ENCODE data around the gene TNFRSF8.

TNFRSF8 gene

GRCh38 chr1:12064073-12064969 lies 1.2 kb downstream of the TNFRSF8 start:
- no peak for DNase-seq

- no peak for DNase-seq
These were observed 2.8 kb downstream of the TNFRSF8 start for GRCh38 chr1:12065872-12066271.

DNA sequence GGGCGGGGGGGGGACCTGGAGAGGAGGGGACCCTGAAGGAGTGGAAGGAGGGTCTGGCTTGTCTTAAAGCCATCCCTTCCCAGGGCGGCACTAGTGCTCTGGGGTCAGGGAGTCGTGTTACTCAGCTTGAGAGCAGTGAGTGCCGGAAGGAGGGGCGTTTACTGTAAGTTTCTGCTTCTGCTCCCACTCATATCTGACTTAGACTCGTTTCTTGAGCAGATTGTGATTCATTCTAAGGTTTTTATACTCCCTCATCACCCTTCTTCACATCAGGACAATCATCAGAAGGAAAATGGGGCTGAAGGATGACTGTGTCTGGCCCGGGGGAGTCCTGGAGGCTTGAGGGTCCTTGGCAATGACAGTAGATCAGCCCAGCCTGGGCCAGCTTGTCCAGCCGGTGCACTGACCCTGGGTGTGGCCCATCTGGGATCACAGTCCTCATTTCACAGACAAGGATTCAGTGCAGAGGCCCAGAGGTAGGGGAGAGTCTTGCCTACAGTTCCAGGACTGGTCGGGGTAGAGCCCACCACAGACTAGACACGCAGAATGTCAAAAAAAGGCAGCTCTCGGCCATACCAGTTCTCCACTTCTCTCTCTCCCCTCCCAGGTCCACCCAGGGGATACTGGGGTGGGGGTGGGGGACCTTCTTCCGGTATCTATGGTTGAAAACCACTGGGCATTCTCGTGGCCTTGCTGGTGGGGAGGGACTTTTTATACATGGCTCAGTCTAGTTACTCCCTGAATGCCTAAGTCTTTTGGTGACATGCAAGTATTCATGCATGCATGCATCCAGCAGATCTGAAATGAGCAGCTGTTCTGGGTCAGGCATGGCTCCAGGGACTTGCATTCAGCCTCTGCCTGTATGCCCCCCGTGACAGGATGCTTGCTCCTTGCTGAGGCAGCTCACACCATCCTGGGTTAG lies 5.1 kb downstream of the TNFRSF8 start:
- DNase-seq: no peak

GRCh38 chr1:12069623-12070244 lies 6.6 kb downstream of the TNFRSF8 start:
- DNase-seq: no peak

GRCh38 chr1:12071892-12072291 lies 8.8 kb downstream of the TNFRSF8 start:
- no peak for DNase-seq

- no peak for DNase-seq
These were observed 9.6 kb downstream of the TNFRSF8 start for GRCh38 chr1:12072741-12073140.

DNA sequence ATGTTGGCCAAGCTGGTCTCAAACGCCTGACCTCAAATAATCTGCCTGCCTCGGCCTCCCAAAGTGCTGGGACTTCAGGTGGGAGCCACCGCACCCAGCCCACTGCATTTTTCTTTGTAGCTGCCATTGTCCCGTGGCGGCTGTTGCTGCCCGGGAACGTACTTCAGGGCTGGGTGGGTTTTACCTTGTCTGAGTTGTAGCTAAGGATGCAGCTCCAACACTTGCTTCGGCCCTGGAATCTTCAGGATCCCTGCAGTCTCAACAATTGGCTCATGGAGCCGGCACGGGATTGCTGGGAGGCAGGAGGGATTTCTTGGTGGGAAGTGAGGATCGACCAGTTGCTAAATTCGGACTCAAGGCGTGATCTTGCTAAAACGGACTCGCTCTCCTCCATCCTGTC lies 10.7 kb downstream of the TNFRSF8 start:
- no peak for DNase-seq

DNA sequence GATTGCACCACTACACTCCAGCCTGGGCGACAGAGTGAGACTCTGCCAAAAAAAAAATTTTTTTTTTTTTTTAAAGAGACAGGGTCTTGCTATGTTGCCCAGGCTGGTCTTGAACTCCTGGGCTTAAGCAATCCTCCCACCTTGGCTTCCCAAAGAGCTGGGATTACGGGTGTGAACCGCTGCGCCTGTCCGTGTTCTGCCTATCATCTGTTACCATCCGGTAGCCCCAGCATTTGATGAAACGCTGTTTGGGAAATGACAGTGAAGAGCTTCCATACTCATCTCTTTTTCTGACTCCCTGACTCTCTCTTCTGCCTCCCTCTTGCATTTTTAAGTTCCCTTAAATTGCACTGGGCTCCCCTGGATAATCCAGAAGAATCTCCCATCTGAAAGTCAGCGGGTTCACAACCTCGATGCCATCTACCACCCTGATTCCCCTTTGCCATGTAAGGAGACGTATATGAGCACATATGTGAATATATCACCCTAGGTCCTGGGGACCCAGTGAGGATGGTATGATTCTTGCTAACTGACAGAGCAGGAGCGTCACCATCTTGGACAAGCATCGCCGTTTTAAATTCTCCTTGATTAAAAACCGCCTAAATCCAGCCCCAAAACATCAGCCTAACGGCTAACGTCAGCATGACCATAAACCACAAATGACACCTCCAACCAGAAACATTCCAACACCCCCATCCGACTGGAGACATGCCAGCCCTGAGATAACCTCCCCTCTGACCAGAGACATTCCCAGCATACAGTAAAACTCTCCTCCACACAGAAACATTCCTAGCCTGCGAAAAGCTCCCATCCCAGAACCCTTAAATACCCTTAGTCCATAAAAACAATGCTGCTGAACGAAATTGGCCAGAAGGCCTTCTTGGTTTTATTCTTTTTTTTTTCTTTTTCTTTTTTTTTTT lies 12.4 kb downstream of the TNFRSF8 start:
- DNase-seq: no peak

- DNase-seq: no peak
These were observed 13.4 kb downstream of the TNFRSF8 start for GRCh38 chr1:12076425-12077005.

DNA sequence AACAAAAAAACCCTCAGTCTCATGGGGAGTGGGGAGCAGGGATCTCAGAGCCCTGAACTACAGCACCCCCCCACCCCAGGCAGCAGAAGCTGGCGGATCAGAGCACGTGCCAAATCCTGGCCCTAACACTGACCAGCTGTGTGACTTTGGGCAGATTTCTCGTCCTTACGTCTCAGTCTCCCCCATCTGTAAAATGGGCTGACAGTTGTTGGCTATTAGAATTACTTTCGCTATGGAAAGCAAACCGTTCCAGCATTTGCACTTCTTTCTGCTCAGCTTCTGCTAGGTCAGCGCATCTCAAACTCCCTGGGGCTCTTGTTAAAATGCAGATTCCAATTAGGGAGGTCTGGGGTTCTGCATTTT lies 15.5 kb downstream of the TNFRSF8 start:
- DNase-seq: no peak

DNA sequence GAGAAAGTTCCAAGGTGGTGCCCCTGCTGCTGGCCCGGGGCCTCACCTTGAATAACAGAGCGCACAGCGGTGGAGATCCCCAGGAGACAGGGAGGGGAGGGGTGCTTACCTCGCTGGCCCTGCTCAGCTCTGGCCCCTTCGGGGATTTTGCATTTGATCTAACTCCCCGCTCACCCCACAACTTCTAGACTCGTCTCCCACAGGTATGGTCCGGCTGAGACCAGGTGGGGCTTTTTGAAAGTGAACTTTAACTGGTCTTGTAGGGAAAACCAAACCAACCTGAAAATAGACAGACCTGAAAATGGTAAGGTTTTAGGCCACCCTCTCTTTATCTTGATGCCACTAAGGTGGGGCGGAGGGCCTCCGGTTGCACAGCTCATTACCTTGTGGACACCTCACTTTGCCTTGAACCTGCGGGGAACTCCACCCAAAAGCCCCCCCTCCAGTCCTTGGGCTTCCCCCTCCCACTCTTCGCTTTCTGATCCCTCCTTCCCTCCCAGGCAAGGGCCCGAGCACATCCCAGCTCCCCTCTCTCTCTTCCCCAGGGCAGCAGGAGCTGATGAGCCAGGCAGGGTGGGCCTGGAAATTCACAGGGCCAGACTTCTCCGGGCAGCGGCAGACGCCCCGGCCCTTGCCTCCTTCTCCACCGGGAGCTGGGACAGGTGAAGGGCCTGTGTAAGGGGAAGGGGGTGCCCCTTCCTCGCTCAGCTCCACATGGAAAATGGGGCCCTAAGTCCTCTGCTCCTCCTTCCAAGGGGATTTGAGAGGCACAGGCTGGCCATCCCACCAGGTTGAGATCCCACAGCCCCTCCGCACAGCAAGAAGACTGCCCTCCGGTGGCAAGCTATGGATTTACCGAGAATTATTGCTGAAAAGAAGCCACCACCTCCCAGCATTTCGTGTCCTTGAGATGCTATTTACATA lies 16.1 kb downstream of the TNFRSF8 start:
- peak; percentile 9 for DNase-seq

- DNase-seq: no peak
These were observed 17.1 kb downstream of the TNFRSF8 start for GRCh38 chr1:12080156-12080555.

DNA sequence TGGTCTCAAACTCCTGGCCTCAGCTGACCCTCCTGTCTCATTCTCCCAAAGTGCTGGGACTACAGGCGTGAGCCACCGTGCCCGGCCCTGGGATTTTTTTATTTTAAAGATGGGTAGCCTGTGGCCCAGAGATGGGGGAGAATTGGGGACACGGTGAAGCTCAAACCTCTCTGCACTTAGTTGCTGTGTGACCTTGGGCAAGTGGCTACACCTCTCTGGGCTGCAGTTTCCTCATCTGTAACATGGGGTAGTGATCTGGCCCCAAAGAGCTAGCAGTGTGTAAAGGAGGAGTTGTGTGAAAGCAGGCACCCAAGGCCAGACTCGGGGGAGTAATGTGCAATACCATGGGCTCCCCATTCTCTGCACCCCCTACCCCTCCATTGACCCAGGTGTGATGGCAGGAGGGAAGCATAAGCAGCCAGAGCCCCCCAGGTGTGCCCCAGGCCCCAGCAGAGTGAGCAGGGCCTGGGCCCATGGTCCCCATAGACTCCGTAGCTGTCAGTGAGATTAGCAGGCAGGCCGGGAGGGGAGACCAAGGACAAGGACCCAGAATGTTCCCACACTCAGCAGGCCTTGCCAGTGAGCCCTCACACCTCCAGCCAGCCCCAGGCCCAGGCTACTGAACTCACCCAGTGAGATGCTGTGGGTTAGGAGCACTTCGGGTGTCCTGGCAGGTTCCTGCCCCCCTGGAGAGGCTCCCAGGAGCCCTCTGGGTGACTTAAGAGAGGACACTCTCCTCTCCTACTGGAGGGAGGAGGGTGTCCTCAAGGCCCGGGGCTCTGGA lies 17.9 kb downstream of the TNFRSF8 start:
- no peak for DNase-seq

DNA sequence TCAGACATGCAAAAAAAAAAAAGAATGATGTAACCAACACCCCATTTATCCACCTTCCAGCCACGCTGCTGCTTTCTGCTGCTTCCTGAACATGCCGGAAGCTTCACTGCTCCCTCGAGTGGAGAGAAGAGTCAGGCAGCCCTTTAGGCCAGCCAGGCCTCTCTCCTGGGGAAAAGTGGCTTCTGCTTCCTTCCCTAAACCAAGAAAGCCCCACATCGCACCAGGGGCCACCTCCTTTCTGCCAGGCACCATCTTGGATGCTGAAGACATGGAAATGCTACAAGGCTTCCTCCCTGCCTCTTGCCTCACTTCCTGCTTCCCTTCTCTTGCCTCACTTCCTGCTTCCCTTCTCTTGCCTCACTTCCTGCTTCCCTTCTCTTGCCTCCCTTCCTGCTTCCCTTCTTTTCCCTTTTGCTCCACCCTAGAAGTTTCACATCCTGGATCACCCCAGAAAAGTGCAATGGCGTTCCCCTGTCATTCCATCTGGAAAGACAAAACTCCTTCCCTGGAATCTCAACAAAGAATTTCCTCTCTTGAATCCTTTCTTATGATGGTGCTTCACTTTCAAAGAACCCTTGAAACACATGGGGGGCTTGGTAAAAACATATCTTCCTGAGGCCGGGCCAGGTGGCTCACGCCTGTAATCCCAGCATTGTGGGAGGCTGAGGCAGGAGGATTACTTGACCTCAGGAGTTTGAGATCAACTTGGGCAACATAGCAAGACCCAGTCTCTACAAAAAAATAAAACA lies 18.7 kb downstream of the TNFRSF8 start:
- DNase-seq: no peak

GRCh38 chr1:12082988-12083387 lies 19.9 kb downstream of the TNFRSF8 start:
- no peak for DNase-seq

GRCh38 chr1:12083766-12084165 lies 20.7 kb downstream of the TNFRSF8 start:
- DNase-seq: no peak

- DNase-seq: no peak
These were observed 22.6 kb downstream of the TNFRSF8 start for GRCh38 chr1:12085643-12086260.

GRCh38 chr1:12087797-12088314 lies 24.8 kb downstream of the TNFRSF8 start:
- DNase-seq: no peak
